Measurements from ENCODE around the gene CHM. TPM values are rescaled to one million over a fixed set of nuclear protein-coding genes. Genes with fewer than 3 reads are reported as not detected.
"Not testable (repeated sequence)": the region's sequence is repeated elsewhere in the genome, so short reads cannot be mapped to it uniquely, and the experiment has no call there.

The CHM gene
- total RNA-seq: 7.8 TPM

DNA sequence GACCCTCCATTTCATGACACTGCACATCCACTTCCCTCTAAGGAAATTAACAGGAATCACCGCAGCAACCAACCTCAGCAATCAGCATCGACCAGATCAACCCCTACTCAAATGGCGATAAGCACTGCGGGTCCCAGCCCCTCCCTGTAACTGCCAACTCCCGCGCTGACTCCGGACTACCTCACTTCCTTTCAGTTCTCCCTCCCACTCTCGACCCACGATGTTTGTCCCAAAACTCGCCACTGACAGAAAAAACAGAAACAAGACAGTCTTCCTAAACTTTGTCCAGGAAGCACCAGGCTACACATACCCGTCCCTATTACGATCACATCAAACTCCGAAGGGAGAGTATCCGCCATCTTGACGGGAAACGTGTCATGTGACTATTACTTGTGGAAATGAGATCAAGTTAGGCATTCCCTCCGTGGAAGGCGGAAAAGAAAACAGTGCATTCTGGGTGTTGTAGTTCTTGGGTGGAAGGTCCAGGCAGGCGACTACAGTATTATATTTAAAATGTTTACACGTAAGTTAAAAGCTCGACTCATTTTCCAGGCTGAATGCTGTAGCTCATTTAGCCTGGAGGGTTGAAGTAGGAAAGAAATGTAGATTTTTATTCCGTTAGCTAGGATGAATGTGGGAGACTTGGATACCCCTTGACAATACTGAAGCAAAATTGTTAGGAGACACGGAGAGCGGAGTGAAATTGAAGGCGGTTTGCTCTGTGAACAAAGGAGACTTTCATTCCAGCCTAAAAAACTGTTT, at the start of gene CHM:
Gene CHM, minus strand, starts transcription at position 385 of the 762 bp plus-strand sequence. Its CDS starts 26 bp downstream, at position 359.
- peak; percentile 37 to 90 (median 82) for DNase-seq (ENCODE audit: low read depth in 2 of 3, low spot score in 2 of 3)

- no peak for DNase-seq (ENCODE audit: low read depth in 2 of 3, low spot score in 2 of 3)
Observed at GRCh38 chrX:86078650-86079049, 31.3 kb upstream of the CHM start.

- DNase-seq (ENCODE audit: low read depth in 2 of 3, low spot score in 2 of 3): peak in 1 of 3 donors; percentile 3
Observed at GRCh38 chrX:86066998-86067397, 19.6 kb upstream of the CHM start.

DNA sequence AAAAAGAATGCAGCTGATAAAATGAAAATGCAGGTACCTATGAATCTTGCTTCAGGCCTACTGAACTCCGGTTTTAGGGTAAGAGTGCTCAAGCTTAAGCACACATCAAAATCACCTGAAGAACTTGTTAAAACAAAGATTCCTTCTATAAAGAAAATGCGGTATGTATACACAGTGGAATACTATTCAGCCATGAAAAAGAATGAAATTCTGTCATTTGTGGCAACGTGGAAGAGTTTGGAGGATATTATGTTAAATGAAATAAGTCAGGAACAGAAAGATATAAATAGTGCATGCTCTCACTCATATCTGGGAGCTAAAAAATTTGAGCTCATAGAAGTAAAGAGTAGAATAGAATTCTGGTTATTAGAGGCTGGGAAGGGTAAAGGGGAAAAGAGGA, 14.0 kb upstream of the CHM start:
- DNase-seq (ENCODE audit: low read depth in 2 of 3, low spot score in 2 of 3): no peak

DNA sequence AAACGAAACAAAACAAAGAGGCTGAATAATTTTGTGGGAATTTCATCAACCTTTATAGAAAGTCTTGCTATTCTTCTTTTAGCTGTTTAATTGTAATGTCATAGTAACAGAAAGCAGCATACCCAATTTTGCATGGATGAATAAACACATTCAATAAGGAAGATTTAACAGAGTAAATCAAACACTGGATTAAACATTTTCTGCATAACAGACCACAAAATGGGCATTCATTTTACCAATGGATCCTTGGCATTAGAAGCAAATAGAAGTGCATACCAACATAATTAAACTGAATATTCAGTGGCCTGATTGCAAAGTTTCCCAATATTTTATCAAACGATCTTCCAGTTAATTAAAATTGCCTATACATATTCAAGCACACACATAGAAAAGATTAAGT, 4.4 kb upstream of the CHM start:
- DNase-seq (ENCODE audit: low read depth in 2 of 3, low spot score in 2 of 3): no peak

DNA sequence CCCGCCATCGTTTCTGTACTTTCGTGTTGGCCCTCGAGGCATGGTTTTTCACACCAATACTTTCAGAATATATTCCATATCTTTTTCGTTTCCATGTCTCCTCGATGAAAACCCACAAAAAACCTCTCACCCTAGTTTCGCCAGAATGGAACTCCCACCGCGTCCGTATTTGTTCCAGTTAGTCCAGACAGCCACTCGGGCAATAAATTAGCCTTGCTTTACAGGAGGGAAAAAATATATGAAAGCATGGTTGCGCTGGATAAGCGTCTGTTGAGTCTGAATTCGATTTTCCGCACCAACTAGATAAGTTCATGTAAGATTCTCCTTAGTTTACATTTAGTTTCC, 550 bp upstream of the CHM start:
- no peak for DNase-seq (ENCODE audit: low read depth in 2 of 3, low spot score in 2 of 3)

DNA sequence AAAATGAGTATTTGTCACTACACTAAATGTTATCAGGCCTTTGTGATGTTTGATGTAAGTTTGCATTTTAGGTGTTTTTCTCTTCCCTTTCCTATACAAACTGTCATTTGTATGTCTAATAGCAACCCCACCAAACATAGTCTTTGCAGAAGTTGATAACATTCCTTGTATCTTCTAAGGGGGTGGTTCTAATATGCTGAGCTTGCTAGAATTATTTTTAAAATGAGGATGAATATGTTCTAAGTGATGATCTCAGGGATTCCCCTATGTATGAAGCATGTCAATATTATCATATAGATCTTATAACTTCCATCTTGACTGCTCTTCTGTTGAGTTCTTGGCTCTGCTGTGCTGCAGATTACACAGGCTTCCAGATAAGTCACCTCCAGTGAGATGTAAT, 3.1 kb downstream of the CHM start:
- no peak for DNase-seq (ENCODE audit: low read depth in 2 of 3, low spot score in 2 of 3)

DNA sequence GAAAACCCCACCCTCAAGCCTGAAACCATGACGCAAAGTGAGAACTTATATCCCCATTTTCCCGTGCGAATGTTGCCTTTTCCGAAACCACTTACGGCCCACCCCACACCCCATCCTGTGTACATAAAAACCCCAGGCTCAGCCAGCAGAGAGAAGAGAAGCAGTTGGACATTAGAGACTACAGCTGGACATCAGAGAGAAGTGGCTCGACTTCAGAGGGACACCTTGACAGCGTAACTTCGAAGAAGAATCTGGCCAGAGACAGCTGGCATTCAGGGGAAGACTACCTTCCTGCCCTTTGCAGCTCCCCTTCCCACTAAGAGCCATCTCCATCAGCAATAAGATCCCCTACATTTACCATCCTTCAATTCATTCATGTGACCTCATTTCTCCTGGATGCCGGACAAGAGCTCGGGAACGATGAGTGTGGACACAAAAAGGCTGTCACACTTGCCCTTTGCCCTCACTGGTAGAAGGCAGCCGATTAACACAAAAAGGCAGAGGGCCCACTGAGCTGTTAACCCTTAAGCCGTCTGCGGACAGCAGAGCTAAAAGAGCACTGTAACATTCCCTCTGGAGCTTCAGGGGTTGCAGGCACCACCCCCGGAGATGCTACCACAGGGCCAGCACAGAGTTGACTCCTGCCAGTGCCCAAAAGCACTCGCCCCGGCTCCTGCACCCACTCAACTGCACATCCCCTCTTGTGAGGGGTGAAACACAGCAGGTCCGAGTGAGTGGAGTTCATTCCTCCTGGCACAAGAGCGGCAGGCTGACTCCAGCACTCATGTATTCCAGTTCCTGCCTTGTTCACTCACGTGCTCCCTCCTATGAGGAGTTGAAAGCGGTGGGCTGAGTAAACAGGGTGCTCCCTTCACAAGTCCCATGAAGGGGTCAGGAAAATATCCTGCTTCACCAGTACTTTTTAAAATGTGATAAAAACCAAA, 7.5 kb downstream of the CHM start:
- DNase-seq (ENCODE audit: low read depth in 2 of 3, low spot score in 2 of 3): no peak

GRCh38 chrX:86033385-86033784, 14.0 kb downstream of the CHM start:
- DNase-seq (ENCODE audit: low read depth in 2 of 3, low spot score in 2 of 3): no peak

DNA sequence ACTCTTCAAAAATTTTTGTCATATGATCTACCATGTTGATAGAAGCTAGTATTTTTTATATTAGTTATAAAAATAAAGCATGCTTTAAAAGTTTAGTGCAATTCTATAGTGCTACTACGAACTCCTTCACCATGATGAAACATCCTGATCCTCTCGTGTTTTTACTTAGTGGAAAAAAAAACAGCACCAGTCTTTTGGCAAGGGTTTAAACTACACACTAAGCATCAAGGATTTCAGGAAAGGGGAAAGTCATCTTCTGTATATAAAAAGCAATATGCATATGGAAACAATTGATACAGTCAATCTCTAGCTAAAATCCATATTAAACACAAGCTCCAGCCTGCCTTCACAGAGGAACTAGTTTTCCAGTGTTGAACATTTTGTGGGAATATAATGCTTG, 18.7 kb downstream of the CHM start:
- DNase-seq (ENCODE audit: low read depth in 2 of 3, low spot score in 2 of 3): no peak

DNA sequence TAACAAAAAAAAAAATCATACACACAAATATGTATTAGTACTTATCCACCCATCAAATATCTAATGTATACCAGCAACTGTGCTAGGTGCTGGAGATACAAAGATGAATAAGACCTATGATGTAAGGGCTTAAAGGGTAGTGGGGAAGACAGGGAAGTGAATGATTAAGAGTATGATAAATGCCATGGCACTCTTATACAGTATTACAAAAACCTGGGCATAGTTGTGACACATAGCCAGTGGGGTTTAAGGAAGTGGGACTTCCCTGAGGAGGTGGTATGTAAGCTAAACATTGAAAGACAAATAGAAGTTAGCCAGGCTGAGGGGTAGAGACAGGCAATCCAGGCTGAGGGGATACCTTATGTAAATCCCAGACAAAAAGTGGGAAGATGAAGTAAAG, 23.5 kb downstream of the CHM start:
- DNase-seq (ENCODE audit: low read depth in 2 of 3, low spot score in 2 of 3): no peak

GRCh38 chrX:86021652-86022289, 25.6 kb downstream of the CHM start:
- DNase-seq (ENCODE audit: low read depth in 2 of 3, low spot score in 2 of 3): no peak

- no peak for DNase-seq (ENCODE audit: low read depth in 2 of 3, low spot score in 2 of 3)
Observed at GRCh38 chrX:86016139-86016538, 31.2 kb downstream of the CHM start.

- DNase-seq (ENCODE audit: low read depth in 2 of 3, low spot score in 2 of 3): not testable (repeated sequence)
Observed at GRCh38 chrX:86014959-86015358, 32.4 kb downstream of the CHM start.

DNA sequence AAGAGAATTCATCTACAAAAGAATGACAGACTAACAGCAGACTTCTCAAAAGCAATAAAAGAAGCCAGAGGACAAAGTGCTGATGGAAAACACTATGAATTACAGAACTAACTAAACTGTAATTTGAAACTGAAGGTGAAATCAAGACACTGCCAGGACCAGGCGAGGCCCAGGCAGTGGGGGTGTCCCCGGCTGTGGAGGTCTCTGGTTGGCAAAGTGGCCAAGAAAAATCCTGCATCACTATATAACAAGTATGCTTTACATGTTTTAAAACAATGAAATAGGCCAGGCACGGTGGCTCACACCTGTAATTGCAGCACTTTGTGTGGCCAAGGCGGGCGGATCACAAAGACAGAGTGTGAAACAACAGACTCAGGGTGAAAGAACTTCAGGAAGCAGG, 32.9 kb downstream of the CHM start:
- DNase-seq (ENCODE audit: low read depth in 2 of 3, low spot score in 2 of 3): no peak

GRCh38 chrX:86013792-86014191, 33.6 kb downstream of the CHM start:
- no peak for DNase-seq (ENCODE audit: low read depth in 2 of 3, low spot score in 2 of 3)

- DNase-seq (ENCODE audit: low read depth in 2 of 3, low spot score in 2 of 3): no peak
Observed at GRCh38 chrX:86012188-86012587, 35.2 kb downstream of the CHM start.

GRCh38 chrX:86009803-86010202, 37.6 kb downstream of the CHM start:
- not testable (repeated sequence) for DNase-seq (ENCODE audit: low read depth in 2 of 3, low spot score in 2 of 3)

- not testable (repeated sequence) for DNase-seq (ENCODE audit: low read depth in 2 of 3, low spot score in 2 of 3)
Observed at GRCh38 chrX:86007891-86008290, 39.5 kb downstream of the CHM start.

DNA sequence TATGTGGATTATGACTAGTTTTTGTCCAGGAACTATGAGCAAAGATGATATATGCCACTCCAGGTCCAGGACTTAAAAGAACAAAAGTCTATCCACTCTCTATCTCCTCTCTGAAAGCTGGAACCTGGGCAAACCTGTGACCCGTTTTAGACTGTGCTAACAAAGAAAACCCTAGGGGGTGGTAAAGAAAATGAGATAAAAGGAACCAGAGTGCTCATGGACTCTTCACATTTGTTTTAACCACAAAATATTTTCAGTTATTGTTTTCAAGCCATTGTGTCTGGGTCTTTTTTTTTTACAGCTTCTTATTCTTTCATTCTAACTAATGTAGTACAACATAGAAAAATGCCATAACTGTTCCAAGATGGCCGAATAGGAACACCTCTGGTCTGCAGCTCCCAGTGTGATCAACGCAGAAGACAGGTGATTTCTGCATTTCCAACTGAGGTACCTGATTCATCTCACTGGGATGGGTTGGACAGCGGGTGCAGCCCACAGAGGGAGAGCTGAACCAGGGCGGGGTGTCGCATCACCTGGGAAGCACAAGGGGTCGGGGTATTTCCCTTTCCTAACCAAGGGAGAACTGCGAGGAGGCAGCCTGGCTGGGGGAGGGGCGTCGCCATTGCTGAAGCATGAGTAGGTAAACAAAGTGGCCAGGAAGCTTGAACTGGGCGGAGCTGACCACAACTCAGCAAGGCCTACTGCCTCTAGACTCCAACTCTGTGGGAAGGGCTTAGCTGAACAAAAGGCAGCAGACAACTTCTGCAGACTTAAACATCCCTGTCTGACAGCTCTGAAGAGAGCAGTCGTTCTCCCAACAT, 45.1 kb downstream of the CHM start:
- DNase-seq (ENCODE audit: low read depth in 2 of 3, low spot score in 2 of 3): peak in 1 of 3 donors; percentile 4

DNA sequence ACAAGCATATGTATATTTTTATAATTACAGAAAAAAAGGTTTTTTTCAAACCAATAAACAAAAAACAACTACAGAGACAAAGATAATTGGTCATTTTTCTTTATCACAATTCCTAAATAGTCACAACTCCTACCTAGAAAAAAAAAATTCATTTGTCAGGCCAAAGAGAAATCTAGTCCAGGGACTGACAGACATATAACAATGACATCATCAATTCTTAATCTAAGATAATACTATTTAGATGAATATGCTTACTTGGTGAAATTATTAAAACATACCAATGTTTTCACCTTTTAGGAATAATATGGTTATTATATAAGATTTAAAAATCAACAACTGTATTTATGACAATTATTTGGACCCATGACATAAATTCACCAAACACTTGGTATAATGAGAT, 48.4 kb downstream of the CHM start:
- no peak for DNase-seq (ENCODE audit: low read depth in 2 of 3, low spot score in 2 of 3)
